Peyer's patch (tissue), 4 donors: Measurements from ENCODE around the gene PSMC6. TPM values are rescaled to one million over a fixed set of nuclear protein-coding genes. Genes with fewer than 3 reads are reported as not detected.

Experiments used
- DNase-seq, 3 donors: peaks; one replicate each; pipeline ENCODE4 v3.0.0-alpha.2; 2017 to 2019
- H3K27ac ChIP-seq, 4 donors: fragments of 200-600 bp; sonication (generic); one replicate each; pipeline ENCODE4 v1.5.1; 2016 to 2019
- H3K27me3 ChIP-seq, 2 donors: fragments of 200-600 bp; sonication (generic); one replicate each; pipeline ENCODE4 v1.5.1; 2019
- H3K36me3 ChIP-seq, 3 donors: fragments of 200-600 bp; sonication (generic); one replicate each; pipeline ENCODE4 v1.5.1; 2016 to 2019
- H3K4me1 ChIP-seq, 4 donors: fragments of 200-600 bp; sonication (generic); one replicate each; pipeline ENCODE4 v1.5.1; 2016 to 2019
- H3K4me3 ChIP-seq, 4 donors: fragments of 200-600 bp; sonication (generic); 1 replicate in 3 of 4; 2 replicates in 1 of 4; pipeline ENCODE4 v1.5.1; 2016 to 2019; ENCODE audit warnings: mild to moderate bottlenecking in 1 of 4
- H3K9me3 ChIP-seq, 4 donors: fragments of 200-600 bp; sonication (generic); one replicate each; pipeline ENCODE4 v1.5.1; 2016 to 2019; ENCODE audit warnings: mild to moderate bottlenecking in 1 of 4
- CTCF ChIP-seq, 6 experiments: fragments of 450-650 bp in 4 of 6; fragments of 200-600 bp in 2 of 6; sonication (generic) in 1 of 6; IDR thresholded peaks; one replicate each; pipeline ENCODE4 v1.5.1; 2017 to 2019; ENCODE audit warnings: antibody characterized with exemption in 6 of 6, mild to moderate bottlenecking in 3 of 6, moderate library complexity in 1 of 6
- POLR2A ChIP-seq, 2 donors: fragments of 450-650 bp; IDR thresholded peaks; one replicate each; pipeline ENCODE4 v1.5.1; 2017; ENCODE audit warnings: antibody characterized with exemption in 2 of 2, mild to moderate bottlenecking in 2 of 2, moderate library complexity in 2 of 2
- total RNA-seq, 4 donors: library from RNA; depleted of rRNA; stranded (reverse); fragments of >200 nt; gene quantifications; one replicate each; pipeline ENCODE4 v1.1.0, GENCODE V29; 2016

The PSMC6 gene
- total RNA-seq, 4 donors from 2014 or later, result 55.8 to 104 (median 69.5) TPM

- H3K27ac ChIP-seq, result no peak overlapping the region
- H3K27me3 ChIP-seq, result no peaks in the 10 kb centered on the region
- peaks cover 0 to 59% (median 0%) of the 10 kb centered on the region in 3 donors for H3K36me3 ChIP-seq
- DNase-seq, result no peak
- H3K4me3 ChIP-seq, result no peak overlapping the region
- no peaks in the 10 kb centered on the region for H3K4me1 ChIP-seq
- no peaks in the 10 kb centered on the region for H3K9me3 ChIP-seq
- TF ChIP-seq CTCF (IDR thresholded peaks at IDR 0.05) (no peak), POLR2A (IDR thresholded peaks at IDR 0.05) (no peak)
Observed at GRCh38 chr14:52767058-52767833, 60.2 kb downstream of the PSMC6 start.

- Histone ChIP-seq H3K36me3 (peaks cover 0 to 62% (median 0%) of the 10 kb centered on the region in 3 donors), H3K4me1 (no peaks in the 10 kb centered on the region), H3K27ac (no peak overlapping the region), H3K4me3 (no peak overlapping the region), H3K9me3 (no peaks in the 10 kb centered on the region), H3K27me3 (no peaks in the 10 kb centered on the region)
- TF ChIP-seq POLR2A (IDR thresholded peaks at IDR 0.05) (no peak), CTCF (IDR thresholded peaks at IDR 0.05) (no peak)
- no peak for DNase-seq
Observed at GRCh38 chr14:52769887-52770286, 62.9 kb downstream of the PSMC6 start.

DNA sequence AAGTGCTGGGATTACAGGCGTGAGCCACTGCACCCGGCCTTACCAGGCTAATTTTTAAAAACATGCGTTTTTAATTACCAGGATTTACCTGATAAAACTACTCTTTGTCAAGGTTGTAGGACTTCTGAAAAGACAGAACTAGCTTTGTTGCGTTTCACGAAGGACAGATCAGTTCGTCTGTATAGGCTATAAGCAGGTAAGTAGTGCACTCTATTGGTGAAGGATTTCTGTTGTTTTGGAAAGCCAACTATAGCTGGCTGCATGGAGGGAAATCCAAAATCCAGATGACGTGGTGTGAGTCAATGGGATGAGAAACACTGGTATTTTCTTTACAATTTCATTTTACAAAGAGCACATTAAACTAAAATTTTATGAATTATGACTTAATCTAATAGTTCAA lies 69.8 kb downstream of the PSMC6 start:
- Histone ChIP-seq H3K9me3 (no peaks in the 10 kb centered on the region), H3K27ac (no peak overlapping the region), H3K36me3 (peaks cover 0 to 52% (median 0%) of the 10 kb centered on the region in 3 donors), H3K27me3 (no peaks in the 10 kb centered on the region), H3K4me3 (no peak overlapping the region), H3K4me1 (no peaks in the 10 kb centered on the region)
- TF ChIP-seq CTCF (IDR thresholded peaks at IDR 0.05), result no peak
- TF ChIP-seq POLR2A (IDR thresholded peaks at IDR 0.05), result no peak
- DNase-seq, result no peak

Other genes with a start within 250 kb of the PSMC6 start
- gene TXNDC16, start 154.7 kb upstream of the PSMC6 start, total RNA-seq, result 1 to 10 TPM; 3.3 to 5.6 (median 4.6) TPM
- gene GPR137C, start 154.4 kb upstream of the PSMC6 start, total RNA-seq, result 1 to 10 TPM in 1 of 4 donors, under 1 TPM in 2, not detected in 1; 0.18 to 1.7 (median 0.40) TPM
- 10 to 100 TPM; 30.5 to 54.3 (median 35.1) TPM for gene ERO1A, start 11.6 kb upstream of the PSMC6 start, total RNA-seq
- gene STYX, start 23.0 kb downstream of the PSMC6 start, total RNA-seq, result 10 to 100 TPM in 2 of 4 donors, 1 to 10 TPM in 2; 8.8 to 10.7 (median 9.9) TPM
- gene GNPNAT1, start 84.4 kb downstream of the PSMC6 start, total RNA-seq, result 10 to 100 TPM; 10.6 to 33.0 (median 13.7) TPM
- gene FERMT2, start 243.8 kb downstream of the PSMC6 start, total RNA-seq, result 10 to 100 TPM in 3 of 4 donors, 1 to 10 TPM in 1; 10.0 to 59.4 (median 12.4) TPM